Lower leg skin (tissue), 3 donors: ENCODE measurements around the gene OTULINL.

ENCODE experiments used
- CTCF ChIP-seq, 3 donors: fragments of 450-650 bp; IDR thresholded peaks; one replicate each; pipeline ENCODE4 v1.5.1; 2016; ENCODE audit warnings: antibody characterized with exemption in 3 of 3, mild to moderate bottlenecking in 3 of 3, moderate library complexity in 2 of 3
- POLR2A ChIP-seq, 2 donors: fragments of 450-650 bp; IDR thresholded peaks; one replicate each; pipeline ENCODE4 v1.6.1; 2016 to 2017; ENCODE audit warnings: antibody characterized with exemption in 2 of 2, mild to moderate bottlenecking in 1 of 2, moderate library complexity in 1 of 2

GRCh38 chr5:14557203-14557770 lies 24.3 kb upstream of the OTULINL start:
- TF ChIP-seq CTCF (IDR thresholded peaks at IDR 0.05) (no peak), POLR2A (IDR thresholded peaks at IDR 0.05) (no peak)
